Measurements from ENCODE around the gene RXFP2.

DNA sequence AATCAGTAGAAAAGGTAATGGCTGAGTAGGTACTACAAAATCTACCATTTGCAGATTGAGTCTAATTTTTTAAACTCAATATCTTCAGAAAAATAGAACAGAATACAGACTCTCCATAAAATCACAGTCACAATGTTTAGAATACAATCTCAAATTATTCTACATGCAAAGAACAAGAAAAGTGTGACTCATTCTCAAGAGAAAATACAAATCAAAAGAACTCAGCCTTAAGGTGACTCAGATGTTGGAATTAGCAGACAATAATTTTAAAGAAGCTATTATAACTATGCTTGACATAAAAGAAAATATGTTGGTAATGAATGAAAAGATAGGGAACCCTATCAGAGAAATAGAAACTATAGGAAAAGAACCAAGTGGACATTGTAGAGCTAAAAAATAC lies 78.9 kb downstream of the RXFP2 start:
- TF ChIP-seq POLR2AphosphoS5 (IDR thresholded peaks at IDR 0.05; ENCODE audit: low read depth, low read length) (no peak), REST (IDR thresholded peaks at IDR 0.05; ENCODE audit: insufficient read depth in 1 of 2, low read depth in 2 of 2, low read length in 2 of 2) (no peak)
